GM12801 (cell line): Measurements from ENCODE around the gene UBASH3B.

Source experiments
- TF ChIP-seq, protein P1 (sequence below): IDR thresholded peaks from one replicate; pipeline ENCODE4 v1.5.1; 2011; ENCODE audit warnings: control low read depth; ENCODE audit not compliant: insufficient read length; ENCODE audit errors: extremely low read depth

Gene UBASH3B

DNA sequence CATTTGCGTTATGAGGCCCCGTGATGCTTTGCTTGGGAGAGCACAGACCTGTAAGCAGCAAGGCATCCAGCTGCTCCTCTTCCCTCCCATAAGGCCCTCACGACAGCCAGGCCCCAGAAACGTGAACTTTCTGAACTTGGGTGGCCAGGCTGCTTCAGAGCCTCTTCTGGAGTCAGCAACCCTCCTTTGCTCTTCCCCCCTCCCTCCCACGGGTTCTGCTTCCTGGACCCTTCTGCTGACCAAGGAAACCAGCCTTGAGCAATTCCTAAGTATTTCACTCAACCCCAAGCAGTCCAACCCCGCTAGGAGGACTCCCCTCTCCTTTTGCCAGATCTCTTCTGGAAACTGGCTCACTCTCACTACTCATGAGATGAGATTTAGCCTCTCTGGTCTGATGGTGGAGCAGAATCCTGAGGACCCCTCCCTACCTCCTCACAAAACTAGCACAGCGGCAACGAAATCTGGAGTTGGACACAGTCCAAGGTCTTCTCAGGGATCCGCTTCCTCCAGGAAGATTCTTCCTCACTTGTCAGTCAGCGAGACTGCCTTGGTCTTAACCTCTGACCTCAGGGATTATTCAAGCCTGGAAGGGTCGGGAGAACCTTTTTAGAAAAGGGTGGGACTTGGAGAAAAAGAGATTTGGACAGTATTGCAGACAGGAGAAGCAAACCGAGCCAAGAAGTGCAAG, 86.2 kb downstream of the UBASH3B start:
- TF ChIP-seq, protein P1, sequence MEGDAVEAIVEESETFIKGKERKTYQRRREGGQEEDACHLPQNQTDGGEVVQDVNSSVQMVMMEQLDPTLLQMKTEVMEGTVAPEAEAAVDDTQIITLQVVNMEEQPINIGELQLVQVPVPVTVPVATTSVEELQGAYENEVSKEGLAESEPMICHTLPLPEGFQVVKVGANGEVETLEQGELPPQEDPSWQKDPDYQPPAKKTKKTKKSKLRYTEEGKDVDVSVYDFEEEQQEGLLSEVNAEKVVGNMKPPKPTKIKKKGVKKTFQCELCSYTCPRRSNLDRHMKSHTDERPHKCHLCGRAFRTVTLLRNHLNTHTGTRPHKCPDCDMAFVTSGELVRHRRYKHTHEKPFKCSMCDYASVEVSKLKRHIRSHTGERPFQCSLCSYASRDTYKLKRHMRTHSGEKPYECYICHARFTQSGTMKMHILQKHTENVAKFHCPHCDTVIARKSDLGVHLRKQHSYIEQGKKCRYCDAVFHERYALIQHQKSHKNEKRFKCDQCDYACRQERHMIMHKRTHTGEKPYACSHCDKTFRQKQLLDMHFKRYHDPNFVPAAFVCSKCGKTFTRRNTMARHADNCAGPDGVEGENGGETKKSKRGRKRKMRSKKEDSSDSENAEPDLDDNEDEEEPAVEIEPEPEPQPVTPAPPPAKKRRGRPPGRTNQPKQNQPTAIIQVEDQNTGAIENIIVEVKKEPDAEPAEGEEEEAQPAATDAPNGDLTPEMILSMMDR: no peak

DNA sequence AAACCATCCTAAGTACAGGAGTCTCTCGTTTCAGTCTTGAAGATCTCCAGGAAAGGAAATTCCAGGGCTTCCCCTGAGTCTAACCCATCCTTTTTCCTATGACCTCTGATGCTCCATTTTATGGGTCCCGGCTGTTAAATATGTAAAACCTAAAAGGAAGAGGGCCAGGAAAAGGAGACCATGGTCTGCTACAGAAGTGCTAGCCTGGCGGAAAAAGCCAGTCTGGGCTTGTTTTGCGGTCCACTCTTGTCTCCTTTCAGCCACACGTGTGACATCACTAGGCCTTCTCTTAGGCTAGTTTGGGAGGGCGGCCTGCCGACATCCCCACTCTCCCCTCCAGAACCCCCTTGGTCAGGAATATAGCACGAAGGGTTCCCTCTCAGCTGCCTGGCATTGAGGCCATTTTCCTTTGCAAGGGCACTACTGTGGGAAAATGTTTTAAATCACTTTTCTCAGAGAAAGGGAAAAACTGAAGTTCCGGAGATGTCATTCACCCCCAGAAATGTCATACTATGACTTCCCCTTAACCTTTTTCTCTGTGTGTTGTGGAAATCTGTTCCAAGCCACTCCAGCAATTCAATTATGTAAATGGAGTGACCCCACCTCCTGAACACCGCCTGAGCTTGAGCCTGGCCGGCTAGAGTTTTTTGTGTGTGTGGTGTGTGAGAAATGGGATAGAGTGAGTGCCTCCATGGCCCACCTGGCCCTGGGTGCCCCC, 86.9 kb downstream of the UBASH3B start:
- TF ChIP-seq, protein P1: no peak

DNA sequence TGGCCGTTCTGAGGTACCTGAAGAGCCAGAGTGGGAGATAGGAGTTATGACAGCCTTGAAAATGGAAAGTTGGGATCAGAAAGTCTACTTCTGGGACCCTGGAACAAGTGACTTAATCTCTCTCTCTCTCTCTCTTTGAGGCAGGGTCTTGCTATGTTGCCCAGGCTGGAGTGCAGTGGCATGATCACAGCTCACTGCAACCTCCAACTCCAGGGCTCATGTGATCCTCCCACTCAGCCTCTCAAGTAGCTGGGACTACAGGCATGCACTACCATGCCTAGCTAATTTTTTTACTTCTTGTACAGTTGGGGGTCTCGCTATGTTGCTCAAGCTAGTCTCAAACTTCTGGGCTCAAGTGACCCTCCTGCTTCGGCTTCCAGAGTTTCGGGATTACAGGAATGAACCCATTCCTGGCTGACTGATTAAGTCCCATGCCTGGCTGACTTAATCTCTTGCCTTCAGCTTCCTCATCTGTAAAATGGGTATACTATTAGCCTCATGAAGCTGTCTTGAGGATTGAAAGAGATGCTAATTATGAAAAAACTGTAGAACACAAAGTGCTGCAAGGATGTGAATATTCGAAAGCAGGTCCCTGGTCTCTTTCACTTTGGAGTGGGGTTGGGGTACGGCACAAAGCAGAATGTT, 87.7 kb downstream of the UBASH3B start:
- TF ChIP-seq, protein P1: no peak

DNA sequence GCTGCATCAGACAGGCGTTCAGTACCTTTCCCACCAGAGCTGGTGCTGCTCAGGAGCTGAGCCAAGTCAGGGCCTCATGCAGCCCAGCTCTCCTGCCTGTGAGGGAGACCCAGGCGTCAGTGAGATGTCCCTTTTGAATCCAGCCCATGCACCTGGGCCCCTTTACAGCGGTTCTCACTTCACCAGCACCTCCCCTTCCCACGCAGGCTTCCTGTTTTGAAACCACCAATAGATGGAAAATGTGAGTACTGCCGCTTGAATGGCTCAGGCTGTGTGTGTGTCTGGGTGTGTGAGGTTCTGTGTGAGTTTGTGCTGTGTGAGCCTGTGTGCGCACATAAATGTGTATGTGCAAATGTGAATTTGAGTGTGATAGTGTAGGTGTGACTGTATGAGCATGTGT, 88.4 kb downstream of the UBASH3B start:
- TF ChIP-seq, protein P1: no peak

DNA sequence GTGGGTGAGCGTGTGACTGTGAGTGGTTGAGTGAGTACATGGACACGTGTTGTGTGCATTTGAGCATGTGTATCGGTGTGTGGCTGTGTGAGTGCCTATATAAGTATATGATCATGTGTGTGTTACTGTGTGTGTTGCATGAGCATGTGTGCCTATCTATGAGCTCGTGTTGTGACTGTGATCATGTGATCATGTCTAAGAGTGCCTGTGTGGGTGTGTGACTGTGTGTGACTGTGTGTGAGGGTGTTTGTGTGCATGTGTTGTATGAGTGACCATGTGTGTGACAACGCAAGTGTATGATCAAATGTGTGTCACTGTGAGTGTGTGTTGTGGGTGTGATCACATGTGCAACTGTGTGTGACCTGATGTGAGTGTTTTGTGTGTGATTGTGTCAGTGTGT, 88.8 kb downstream of the UBASH3B start:
- TF ChIP-seq, protein P1: no peak

DNA sequence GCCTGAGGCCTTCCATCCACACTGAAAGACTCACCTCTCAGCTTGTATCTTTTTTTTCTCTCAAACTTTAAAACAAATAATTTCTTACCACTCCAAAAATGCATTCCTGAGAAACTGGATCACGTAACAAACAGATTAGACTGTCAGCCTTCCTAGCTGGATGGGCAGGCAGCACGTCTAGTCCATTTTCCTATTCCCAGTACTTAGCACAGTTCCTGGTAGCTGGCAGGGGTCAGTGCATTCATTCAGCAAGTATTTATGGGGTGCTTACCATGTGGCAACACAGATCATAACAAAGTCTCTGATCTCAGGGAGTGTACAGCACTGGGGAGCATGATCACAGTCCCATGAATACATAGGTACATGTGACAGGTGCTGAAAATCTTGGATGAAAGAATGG, 89.6 kb downstream of the UBASH3B start:
- TF ChIP-seq, protein P1: no peak

DNA sequence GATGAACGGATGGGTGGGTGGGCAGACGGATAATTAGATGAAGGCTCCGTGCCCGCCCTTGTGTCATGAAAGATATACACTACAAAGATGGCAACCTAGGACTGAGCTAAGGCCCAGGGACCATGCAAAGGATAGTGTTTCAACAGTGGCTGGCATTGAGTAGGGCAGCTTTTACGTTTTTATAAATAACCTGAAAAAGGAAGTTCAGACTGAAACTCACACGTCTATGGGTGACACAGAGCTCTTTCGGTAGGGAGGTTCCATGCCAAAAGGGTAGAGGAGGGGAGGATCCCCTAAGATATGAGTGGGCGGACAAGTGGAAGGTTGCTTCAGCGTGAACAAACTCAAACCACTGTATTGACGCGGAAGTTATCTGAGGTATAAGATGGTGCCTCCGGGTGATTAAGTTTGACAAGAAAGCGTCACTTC, 90.5 kb downstream of the UBASH3B start:
- TF ChIP-seq, protein P1: no peak
